Upper lobe of left lung (tissue), 6 donors: ENCODE measurements around the gene AIFM3. TPM values are rescaled to one million over a fixed set of nuclear protein-coding genes. Genes with fewer than 3 reads are reported as not detected.

Experiments used
- ATAC-seq, 2 donors: fragments of 200-7000 bp; cut with Tn5 transposase; one replicate each; pipeline ENCODE4 v1.9.1; 2022; ENCODE audit warnings: mild to moderate bottlenecking in 2 of 2, moderate library complexity in 2 of 2; ENCODE audit not compliant: low FRiP score in 2 of 2
- DNase-seq, 2 donors: peaks; one replicate each; pipeline ENCODE4 v3.0.0-alpha.2; 2019 to 2020
- H3K27ac ChIP-seq, 4 donors: fragments of 200-600 bp; sonication (generic); one replicate each; pipeline ENCODE4 v1.5.1; 2016 to 2019
- H3K27me3 ChIP-seq, 4 donors: fragments of 200-600 bp; sonication (generic); one replicate each; pipeline ENCODE4 v1.5.1; 2017 to 2019
- H3K36me3 ChIP-seq, 4 donors: fragments of 200-600 bp; sonication (generic); one replicate each; pipeline ENCODE4 v1.5.1; 2016 to 2019
- H3K4me1 ChIP-seq, 4 donors: fragments of 200-600 bp; sonication (generic); one replicate each; pipeline ENCODE4 v1.5.1; 2018 to 2019
- H3K4me3 ChIP-seq, 4 donors: fragments of 200-600 bp; sonication (generic); one replicate each; pipeline ENCODE4 v1.5.1; 2017 to 2019; ENCODE audit warnings: mild to moderate bottlenecking in 2 of 4, moderate library complexity in 1 of 4
- H3K9me3 ChIP-seq, 4 donors: fragments of 200-600 bp; sonication (generic); one replicate each; pipeline ENCODE4 v1.5.1; 2018 to 2019
- EP300 ChIP-seq, 4 donors: sonication (generic); formaldehyde crosslinking; IDR thresholded peaks; one replicate each; pipeline ENCODE4 v1.5.1; 2017; ENCODE audit warnings: antibody characterized with exemption in 4 of 4, control low read depth in 2 of 4
- POLR2A ChIP-seq, 4 donors: fragments of 450-650 bp; IDR thresholded peaks; one replicate each; pipeline ENCODE4 v1.5.1; 2016 to 2017; ENCODE audit warnings: antibody characterized with exemption in 4 of 4, mild to moderate bottlenecking in 2 of 4
- POLR2AphosphoS5 ChIP-seq, 2 donors: sonication (generic); formaldehyde crosslinking; IDR thresholded peaks; one replicate each; pipeline ENCODE4 v1.5.1; 2017; ENCODE audit warnings: antibody characterized with exemption in 2 of 2
- WGBS, 2 donors: methylation state at CpG; one replicate each; pipeline ENCODE4 v1.1.5; 2017 to 2018; 5-methylcytosine and 5-hydroxymethylcytosine counted together
- total RNA-seq, 6 donors: library from RNA; depleted of rRNA in 4 of 6; stranded (reverse); fragments of >200 nt in 4 of 6; gene quantifications; one replicate each; pipeline versions ENCODE4 v1.1.0 to v1.2.1, GENCODE V29; 2016 to 2021
- TF ChIP-seq, protein P1 (sequence below), 6 experiments: fragments of 450-650 bp in 4 of 6; fragments of 200-600 bp in 2 of 6; sonication (generic) in 2 of 6; IDR thresholded peaks; one replicate each; pipeline ENCODE4 v1.5.1; 2016 to 2019; ENCODE audit warnings: antibody characterized with exemption in 6 of 6
- donor health status: DM: no; HTN: no; CAD: no; lungs with moderate emphysema.
- donor health status: DM: no; HTN: yes; CAD: no; lungs with severe emphysema.

AIFM3 gene
- total RNA-seq, 6 donors from 2014 or later: 4.7 to 9.4 (median 6.6) TPM

DNA sequence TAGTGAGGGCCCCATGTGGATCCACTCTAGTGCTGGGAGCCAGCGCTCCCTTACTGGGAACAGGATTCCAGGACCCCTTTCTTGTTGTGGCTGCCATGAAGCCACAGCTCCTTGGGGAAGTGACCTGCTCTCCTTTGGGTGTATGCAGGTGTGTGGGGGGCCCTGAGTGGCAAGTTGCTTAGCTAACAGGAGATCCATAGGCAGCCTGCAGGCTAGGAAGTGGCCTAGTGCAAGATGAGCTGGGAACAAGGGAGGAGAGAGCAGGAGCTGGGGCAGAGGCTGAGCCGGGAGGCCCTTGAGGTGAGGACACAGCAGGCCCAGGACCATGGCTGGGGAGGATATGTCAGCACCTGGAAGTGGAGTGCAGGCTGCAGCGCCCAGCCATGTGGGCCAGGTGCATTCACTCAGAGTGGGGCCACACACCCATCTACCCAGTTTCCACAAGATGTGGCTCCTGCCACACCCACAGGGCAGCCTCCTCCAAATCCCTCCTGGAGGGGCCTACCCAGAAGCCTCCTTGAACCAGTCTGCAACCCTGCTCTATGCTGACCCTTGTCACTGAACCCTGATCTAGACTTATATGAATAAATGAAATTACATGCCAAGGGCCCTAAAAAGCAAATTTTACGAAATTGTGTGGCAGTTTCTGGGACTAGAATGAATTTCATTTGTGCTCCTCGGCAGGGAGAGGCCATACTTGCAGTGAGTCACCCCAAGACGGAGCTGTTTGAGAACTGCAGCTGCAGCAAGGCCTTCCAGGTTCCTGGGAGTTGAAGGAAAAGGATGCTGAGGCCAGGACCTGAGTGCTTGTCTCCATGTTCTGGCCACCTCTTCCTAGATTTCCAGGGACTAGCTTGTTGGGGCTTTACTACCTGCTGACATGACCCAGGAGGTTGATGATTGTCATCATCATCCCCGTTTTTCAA is 31.6 kb downstream of the AIFM3 start:
- H3K4me1 ChIP-seq: peaks cover 22 to 36% (median 27%) of the 10 kb centered on the region in 4 donors
- TF ChIP-seq POLR2A (IDR thresholded peaks at IDR 0.05) (no peak), POLR2AphosphoS5 (IDR thresholded peaks at IDR 0.05) (no peak), EP300 (IDR thresholded peaks at IDR 0.05) (no peak)
- TF ChIP-seq, protein P1, sequence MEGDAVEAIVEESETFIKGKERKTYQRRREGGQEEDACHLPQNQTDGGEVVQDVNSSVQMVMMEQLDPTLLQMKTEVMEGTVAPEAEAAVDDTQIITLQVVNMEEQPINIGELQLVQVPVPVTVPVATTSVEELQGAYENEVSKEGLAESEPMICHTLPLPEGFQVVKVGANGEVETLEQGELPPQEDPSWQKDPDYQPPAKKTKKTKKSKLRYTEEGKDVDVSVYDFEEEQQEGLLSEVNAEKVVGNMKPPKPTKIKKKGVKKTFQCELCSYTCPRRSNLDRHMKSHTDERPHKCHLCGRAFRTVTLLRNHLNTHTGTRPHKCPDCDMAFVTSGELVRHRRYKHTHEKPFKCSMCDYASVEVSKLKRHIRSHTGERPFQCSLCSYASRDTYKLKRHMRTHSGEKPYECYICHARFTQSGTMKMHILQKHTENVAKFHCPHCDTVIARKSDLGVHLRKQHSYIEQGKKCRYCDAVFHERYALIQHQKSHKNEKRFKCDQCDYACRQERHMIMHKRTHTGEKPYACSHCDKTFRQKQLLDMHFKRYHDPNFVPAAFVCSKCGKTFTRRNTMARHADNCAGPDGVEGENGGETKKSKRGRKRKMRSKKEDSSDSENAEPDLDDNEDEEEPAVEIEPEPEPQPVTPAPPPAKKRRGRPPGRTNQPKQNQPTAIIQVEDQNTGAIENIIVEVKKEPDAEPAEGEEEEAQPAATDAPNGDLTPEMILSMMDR (IDR thresholded peaks at IDR 0.05): no peak
- DNase-seq (no peak), ATAC-seq (no peak)
- H3K36me3 ChIP-seq: peaks cover 0 to 64% (median 47%) of the 10 kb centered on the region in 4 donors
- H3K27ac ChIP-seq: no peak overlapping the region
- H3K4me3 ChIP-seq: no peak overlapping the region
- WGBS, 2 donors: 63 to 81% methylated on average over 4 to 7 of the region's 7 CpGs
- H3K27me3 ChIP-seq: no peaks in the 10 kb centered on the region
- no peaks in the 10 kb centered on the region for H3K9me3 ChIP-seq

DNA sequence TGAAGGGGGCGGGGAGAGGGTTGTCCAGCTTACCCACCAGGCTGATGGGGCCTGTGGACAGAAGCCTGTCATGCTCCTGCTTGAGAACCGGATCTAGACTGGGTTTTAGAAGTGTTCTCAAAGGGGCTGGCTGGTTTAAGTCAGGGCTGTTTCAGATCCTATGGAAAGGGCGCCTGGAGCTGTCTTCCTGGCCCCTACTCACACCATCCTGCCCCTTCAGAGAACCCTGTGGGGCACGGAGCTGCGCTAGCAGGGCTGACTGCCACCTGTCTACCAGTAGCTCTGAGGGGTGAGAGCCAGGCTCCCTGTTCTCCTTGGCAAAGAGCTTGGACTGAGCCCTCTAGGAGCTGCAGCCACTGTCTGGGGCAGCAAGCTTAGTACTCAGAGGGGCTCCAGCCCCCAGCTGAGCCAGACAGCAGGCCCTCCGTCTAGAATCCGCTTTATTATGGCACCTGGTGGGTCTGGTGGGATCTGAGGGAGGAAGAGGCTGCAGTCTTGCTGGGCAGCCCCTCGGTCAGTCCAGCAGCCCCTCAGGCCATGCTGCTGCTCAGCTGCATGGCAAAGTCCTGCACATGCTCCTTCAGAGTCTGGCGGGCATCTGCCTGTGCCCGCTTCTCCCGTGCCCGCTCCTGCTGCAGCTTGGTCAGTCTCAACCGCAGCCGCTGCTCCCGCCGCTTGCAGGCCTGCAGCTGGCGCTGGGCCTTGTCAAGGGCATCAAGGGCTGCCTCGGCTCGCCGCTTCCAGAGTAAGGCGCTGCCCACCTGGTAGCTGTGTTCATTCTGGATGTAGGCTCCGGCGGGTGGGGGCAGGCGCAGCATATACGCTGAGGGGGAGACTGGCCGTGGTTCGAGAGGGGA is 32.5 kb downstream of the AIFM3 start:
- WGBS, 2 donors: 96 to 97% methylated on average over 8 to 27 of the region's 27 CpGs
- no peak for TF ChIP-seq POLR2A (IDR thresholded peaks at IDR 0.05)
- no peak for TF ChIP-seq POLR2AphosphoS5 (IDR thresholded peaks at IDR 0.05)
- TF ChIP-seq, protein P1 (IDR thresholded peaks at IDR 0.05): no peak
- no peak for TF ChIP-seq EP300 (IDR thresholded peaks at IDR 0.05)
- Histone ChIP-seq H3K4me3 (peak overlapping the region in 1 of 4 donors; percentile 85), H3K36me3 (peaks cover 0 to 55% (median 38%) of the 10 kb centered on the region in 4 donors), H3K27ac (peak overlapping the region in 1 of 4 donors; percentile 96), H3K9me3 (no peaks in the 10 kb centered on the region), H3K27me3 (no peaks in the 10 kb centered on the region), H3K4me1 (peaks cover 22 to 39% (median 29%) of the 10 kb centered on the region in 4 donors)
- DNase-seq (peak in 1 of 2 donors; percentile 82), ATAC-seq (no peak)

DNA sequence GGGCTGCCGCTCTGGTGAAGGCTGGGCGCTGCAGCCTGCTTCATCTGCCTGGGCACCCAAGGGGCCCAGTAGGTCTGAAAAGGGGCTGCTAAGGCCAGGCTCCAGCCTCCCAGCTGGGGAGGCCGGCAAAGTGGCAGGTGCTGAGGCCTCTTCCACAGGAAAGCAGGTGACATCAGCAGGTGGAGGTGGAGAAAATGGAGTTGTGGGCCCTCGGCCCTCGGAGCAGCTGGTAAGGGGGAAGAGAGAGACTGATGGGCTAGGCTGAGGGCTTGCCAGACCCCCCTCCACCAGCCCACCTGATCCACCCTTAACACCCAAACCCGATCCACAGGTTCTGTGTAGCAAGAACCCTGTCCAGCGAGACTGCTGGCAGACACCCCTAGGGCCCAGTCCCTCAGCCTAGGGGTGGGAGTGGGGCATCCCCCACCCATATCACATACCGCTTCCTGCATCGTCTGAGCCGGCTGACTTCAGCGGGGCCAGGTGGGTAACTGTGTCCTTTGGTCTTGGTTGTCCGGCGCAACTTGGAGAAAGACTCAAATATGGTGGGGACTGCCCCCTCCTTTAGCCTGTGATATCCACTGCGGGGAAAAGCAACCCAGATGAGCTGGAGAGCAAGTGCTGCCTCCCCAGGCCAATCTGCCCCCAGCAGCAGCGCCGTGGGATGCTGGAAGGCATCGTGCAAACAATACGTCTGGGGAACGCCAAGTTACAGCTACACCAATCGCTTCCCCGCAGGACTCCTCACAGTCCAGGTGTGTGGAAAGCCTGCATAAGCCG is 33.3 kb downstream of the AIFM3 start:
- Histone ChIP-seq H3K36me3 (peaks cover 0 to 47% (median 33%) of the 10 kb centered on the region in 4 donors), H3K4me3 (peak overlapping the region; percentile 61 to 85 (median 70)), H3K27me3 (no peaks in the 10 kb centered on the region), H3K9me3 (no peaks in the 10 kb centered on the region), H3K4me1 (peaks cover 22 to 39% (median 29%) of the 10 kb centered on the region in 4 donors), H3K27ac (peak overlapping the region; percentile 96 to 99 (median 98))
- TF ChIP-seq, protein P1 (IDR thresholded peaks at IDR 0.05): no peak
- TF ChIP-seq POLR2AphosphoS5 (IDR thresholded peaks at IDR 0.05): no peak
- no peak for TF ChIP-seq POLR2A (IDR thresholded peaks at IDR 0.05)
- TF ChIP-seq EP300 (IDR thresholded peaks at IDR 0.05): no peak
- no peak for DNase-seq
- no peak for ATAC-seq
- 57 to 88% methylated on average over 6 to 15 of the region's 22 CpGs for WGBS, 2 donors

DNA sequence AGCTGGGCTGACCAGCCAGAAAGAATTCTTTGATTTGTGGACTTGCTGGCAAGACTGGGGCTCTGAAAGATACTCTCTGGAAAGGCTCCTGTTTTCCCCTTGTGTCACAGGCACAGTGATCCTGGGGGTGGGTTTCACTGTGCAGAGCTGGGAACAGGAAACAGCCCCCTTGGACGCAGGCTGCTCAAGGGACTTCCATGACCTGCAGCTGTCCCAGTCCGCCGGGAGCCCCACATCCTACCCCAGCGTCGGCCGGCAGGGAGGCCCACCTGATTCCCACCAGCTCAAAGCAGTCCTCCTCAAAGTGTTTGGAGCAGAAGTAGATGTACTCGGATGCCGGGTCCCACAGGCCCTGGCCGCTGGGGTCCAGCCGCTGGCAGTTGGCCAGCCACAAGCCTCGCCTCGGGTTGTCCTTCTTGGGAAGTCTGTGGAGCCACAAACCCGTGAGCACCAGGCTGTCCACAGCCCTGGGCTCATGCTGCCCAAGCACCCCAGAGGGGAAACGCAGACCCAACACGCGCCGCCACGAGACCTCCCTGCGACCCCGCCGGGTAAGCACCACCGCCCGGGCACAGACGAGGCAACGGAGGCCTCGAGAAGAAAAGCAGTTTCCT is 34.0 kb downstream of the AIFM3 start:
- Histone ChIP-seq H3K36me3 (peaks cover 0 to 41% (median 28%) of the 10 kb centered on the region in 4 donors), H3K4me1 (peaks cover 22 to 39% (median 29%) of the 10 kb centered on the region in 4 donors), H3K27ac (peak overlapping the region; percentile 96 to 99 (median 98)), H3K9me3 (no peaks in the 10 kb centered on the region), H3K4me3 (peak overlapping the region; percentile 61 to 85 (median 70)), H3K27me3 (no peaks in the 10 kb centered on the region)
- peak in 1 of 2 donors; percentile 90 for DNase-seq
- WGBS, 2 donors: 0 to 1% methylated on average over 1 to 22 of the region's 26 CpGs
- TF ChIP-seq, protein P1 (IDR thresholded peaks at IDR 0.05): no peak
- TF ChIP-seq POLR2AphosphoS5 (IDR thresholded peaks at IDR 0.05) (no peak), EP300 (IDR thresholded peaks at IDR 0.05) (no peak), POLR2A (IDR thresholded peaks at IDR 0.05) (no peak)
- no peak for ATAC-seq
